Left ventricle myocardium superior (tissue), 1 donor: Measurements from ENCODE around the gene UCHL3. TPM values are rescaled to one million over a fixed set of nuclear protein-coding genes. Genes with fewer than 3 reads are reported as not detected.

ENCODE experiments used
- ATAC-seq: fragments of 200-7000 bp; cut with Tn5 transposase; one replicate; pipeline ENCODE4 v1.9.1; 2020; ENCODE audit warnings: mild to moderate bottlenecking, moderate library complexity
- DNase-seq: peaks from one replicate; pipeline ENCODE4 v3.0.0-alpha.2; 2020
- intact Hi-C: fragments of 100-400 bp; cut with micrococcal nuclease; formaldehyde crosslinking; loops from one replicate; pipeline ENCODE4 v1.11.0; 2022
- total RNA-seq: library from RNA; stranded (reverse); fragmentation: NEBNext Ultra II Directional; extraction: Animal tissue kit (Norgen Biotek cat#: 25700); gene quantifications from one replicate; pipeline ENCODE4 v1.2.1, GENCODE V29; 2021
- donor health status: DM: no; HTN: yes; CAD: no; lungs with severe emphysema.

UCHL3 gene
- total RNA-seq, 1 donor from 2014 or later = 23.7 TPM

DNA sequence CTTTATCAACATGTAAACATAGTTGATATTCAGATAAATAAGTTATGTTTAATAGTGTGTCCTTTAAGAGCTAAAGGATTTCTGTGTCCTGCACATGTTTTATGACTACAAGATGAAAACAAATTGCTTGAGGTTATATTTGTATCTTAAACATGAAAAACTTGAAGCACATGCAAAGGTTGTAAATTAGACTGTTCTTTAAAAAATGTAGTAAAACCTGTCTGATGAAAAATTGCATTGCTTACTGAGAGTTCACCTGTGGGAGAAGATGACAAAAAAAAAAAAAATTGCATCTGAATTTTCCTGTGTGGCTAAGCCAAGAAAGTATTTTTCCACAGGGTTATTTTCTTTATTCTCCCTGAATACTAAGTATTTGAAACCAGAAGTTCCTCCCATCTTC is 60.9 kb downstream of the UCHL3 start:
- no peak for DNase-seq
- no peak for ATAC-seq
- intact Hi-C loops = no loop called here

- ATAC-seq (no peak), DNase-seq (no peak)
- intact Hi-C loops = no loop called here
These were observed 62.8 kb downstream of the UCHL3 start for GRCh38 chr13:75612354-75612753.

GRCh38 chr13:75617230-75617629 is 67.6 kb downstream of the UCHL3 start:
- DNase-seq (no peak), ATAC-seq (no peak)
- intact Hi-C loops = no loop called here

- ATAC-seq (no peak), DNase-seq (no peak)
- intact Hi-C loops = no loop called here
These were observed 68.7 kb downstream of the UCHL3 start for GRCh38 chr13:75618308-75618707.

DNA sequence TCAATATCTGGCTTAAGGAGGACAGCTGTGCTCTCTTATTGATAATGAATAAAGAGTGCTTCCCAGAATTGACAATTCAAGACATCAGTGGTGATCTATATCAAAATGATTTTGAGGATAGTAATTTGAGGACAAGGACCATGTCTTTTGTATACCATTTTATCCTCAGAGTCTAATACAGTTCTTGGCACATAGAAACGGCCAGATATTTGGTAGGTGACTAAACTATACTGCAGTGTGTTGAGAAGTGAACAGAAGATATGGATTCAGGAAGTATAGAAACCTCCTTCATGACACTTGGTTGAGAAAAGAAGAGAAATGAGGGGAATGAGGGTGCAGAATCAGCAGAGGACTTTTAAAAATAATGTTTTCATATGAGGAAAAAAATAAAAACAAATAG is 70.4 kb downstream of the UCHL3 start:
- no peak for ATAC-seq
- intact Hi-C loops = no loop called here
- DNase-seq = no peak

GRCh38 chr13:75621147-75621546 is 71.6 kb downstream of the UCHL3 start:
- ATAC-seq (no peak), DNase-seq (no peak)
- intact Hi-C loops = no loop called here

- DNase-seq = no peak
- intact Hi-C loops = no loop called here
- ATAC-seq = no peak
These were observed 79.2 kb downstream of the UCHL3 start for GRCh38 chr13:75628801-75629200.

DNA sequence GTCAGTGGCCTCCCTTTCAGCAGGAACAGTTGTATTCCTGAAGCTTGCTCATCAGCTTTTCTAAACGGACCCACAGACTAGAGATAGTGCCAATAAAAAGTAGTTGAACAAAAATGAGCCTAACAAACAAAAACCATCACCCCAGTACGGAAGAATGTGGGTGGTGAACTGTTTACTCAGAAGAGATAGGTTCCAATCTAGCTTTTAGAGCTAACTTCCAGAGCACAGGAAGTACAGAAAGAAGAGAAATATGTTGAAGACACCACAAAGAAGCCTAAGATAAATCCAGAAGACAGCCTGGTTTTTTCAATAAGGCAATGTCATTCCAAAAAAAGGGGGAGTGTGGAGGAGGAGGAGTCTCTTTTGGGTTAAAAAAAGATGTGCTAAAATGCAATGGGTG is 83.7 kb downstream of the UCHL3 start:
- ATAC-seq = no peak
- intact Hi-C loops = no loop called here
- DNase-seq = no peak

GRCh38 chr13:75635101-75635827 is 85.7 kb downstream of the UCHL3 start:
- intact Hi-C loops = no loop called here
- peak; percentile 9 for ATAC-seq
- DNase-seq = peak; percentile 29

DNA sequence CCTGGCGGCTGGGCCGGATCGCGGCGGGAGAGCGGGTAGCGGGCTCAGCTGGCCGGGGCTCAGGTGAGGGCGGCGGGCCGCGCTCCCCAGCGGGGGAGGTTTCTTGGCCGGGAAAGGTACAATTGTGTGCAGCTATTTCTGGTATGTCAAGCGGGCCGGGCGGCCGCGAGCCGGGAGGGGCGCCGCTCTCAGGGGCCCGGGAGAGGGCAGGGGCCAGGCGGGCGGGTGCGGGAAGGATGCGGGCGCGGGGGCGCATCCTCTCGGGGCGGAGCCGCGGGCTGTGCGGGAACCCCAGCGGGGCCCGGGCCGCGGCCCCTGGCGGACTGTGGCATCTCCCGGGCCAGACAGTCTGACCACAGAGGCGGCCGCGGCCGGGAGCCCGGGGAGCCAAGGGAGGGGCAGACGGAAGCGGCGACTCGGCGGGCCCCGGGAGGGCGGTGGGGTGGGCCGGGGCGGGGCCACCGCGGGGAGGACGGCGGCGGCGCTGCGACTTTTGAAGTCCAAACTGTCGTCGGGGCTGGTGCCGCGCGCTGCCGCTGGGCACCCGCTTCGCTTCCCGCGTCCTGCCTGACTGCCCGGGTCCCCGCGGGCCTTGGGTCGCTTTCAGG is 86.3 kb downstream of the UCHL3 start, which contains the start of gene LMO7:
Gene LMO7 (plus strand): TSS at position 503 of the 608 bp plus-strand sequence. CDS start 328 bp downstream, outside the sequence.
- DNase-seq = peak; percentile 72
- peak; percentile 89 for ATAC-seq
- intact Hi-C loops = no loop called here

GRCh38 chr13:75636436-75637180 is 87.0 kb downstream of the UCHL3 start:
- DNase-seq (peak; percentile 25), ATAC-seq (peak; percentile 54)
- intact Hi-C loops = no loop called here

DNA sequence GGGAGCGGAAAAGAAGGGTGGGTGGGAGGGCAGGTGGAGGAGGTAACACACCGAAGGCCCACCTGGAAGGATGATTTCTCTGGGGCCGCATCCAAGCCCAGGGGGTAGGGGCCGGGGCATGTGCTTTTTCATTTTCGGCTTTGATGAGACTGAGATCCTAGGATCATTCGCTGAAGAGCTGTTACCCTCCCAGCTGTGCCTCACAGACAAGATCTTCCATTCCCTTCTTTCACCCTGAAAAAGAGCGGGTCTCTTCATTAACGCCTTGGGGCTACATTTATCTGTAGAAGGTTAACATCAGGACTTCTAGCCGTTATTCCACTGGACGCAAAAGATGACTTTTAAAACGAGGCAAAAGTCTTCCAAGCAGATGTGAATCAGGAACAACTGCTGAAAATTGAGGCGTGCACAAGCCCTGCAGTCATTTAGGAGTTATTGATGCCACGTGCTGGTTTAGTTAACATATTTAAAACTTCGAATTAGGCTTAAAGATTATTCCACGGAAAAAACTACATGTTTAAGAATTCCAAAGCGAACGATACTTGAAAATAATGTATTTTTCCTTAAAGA is 87.7 kb downstream of the UCHL3 start:
- intact Hi-C loops = no loop called here
- ATAC-seq (no peak), DNase-seq (no peak)

DNA sequence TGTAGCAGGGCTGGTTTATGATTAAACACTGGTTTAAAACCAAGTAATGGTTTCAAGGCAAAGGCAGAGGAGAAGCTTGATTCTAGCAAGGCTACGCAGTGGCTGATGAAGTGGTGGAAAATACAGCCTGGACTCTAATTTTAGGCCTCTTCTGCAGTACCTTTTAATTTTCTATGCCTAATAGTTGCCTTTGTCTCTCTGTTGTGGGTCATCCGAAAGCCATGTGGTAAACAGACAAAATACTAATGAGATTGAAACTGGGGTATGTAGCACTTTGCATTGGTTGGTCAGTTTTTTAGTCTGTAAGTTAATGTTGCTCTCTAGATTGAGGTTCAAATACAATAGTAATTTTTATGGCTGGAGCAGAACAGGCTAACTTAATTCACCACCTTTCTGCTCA is 89.9 kb downstream of the UCHL3 start:
- no peak for DNase-seq
- ATAC-seq = no peak
- intact Hi-C loops = no loop called here

- ATAC-seq (no peak), DNase-seq (no peak)
- intact Hi-C loops = no loop called here
These were observed 91.4 kb downstream of the UCHL3 start for GRCh38 chr13:75641026-75641425.

DNA sequence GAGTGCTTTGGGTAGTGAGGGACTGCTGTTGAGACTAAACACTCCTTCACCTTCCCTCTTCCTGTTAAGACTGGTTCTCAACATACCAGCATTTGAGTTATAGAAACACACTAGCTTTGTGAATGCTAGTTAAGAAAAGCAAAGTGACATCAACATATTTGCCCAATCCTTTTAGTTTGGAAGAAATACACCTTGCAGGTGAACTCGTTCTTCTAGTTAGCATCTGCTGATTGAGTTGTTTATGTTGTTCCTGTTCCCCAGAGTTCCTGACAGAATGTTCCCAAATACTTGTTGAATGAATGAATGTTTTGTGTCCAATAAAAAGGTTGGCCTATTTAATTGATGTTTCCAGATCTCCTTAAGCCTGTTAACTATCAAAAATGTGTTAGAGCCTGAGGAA is 93.6 kb downstream of the UCHL3 start:
- intact Hi-C loops = no loop called here
- DNase-seq (no peak), ATAC-seq (no peak)

- DNase-seq = no peak
- intact Hi-C loops = no loop called here
- ATAC-seq = no peak
These were observed 94.1 kb downstream of the UCHL3 start for GRCh38 chr13:75643693-75644092.

- intact Hi-C loops = no loop called here
- no peak for ATAC-seq
These were observed 95.5 kb downstream of the UCHL3 start for GRCh38 chr13:75645141-75645540.

DNA sequence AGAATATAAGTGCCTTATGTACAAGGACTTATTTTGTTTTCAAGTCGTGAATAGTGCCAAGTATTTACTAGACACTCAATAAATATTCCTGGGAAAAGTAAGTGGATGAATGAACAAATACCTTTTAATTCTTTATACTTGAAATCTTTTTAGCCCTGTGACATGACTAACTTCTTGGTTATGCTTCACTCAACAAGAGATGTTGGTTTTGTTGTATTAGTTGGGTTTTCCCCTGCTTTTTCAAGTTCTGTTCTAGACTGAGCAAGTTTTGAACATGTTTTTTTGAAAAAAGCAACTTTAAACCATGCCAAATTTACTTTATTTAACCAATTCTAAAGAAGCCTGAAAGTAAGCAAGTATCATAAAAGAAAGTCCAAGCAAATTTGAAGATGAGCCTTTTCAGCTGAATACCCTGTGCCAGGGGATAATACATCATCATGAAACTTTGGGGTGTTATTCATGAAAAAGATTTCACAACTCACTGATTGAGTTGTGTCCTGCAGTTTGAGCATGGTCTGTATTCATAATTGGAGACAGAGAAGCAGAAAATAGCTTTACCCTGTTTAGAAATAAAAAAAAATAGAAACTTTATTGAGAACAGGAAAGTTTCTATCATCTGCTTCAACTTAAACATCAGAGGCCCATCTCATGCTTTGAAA is 97.7 kb downstream of the UCHL3 start:
- DNase-seq (no peak), ATAC-seq (no peak)
- intact Hi-C loops = no loop called here

More at GRCh38 chr13:75645141-75645540, 95.5 kb downstream of the UCHL3 start:
- no peak for DNase-seq

DNA sequence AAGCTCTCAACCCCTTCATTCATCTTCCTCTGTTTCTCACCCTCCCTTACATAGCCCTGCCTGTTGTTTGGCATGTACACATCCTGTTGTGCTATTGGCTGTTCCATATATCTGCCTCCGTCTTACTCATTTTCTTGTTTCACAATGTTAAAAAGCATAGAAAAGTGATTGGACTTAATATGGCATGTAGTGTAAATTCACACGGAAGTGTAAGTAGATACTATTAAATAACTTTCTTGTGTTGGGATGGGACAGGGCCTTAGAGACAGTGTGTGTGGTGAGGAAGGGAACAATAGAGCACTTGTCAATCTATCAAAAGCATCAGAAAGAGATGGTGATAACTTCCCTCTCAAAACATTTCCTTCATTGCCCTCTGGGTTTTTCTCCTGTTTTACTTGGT is 98.9 kb downstream of the UCHL3 start:
- DNase-seq (no peak), ATAC-seq (no peak)
- intact Hi-C loops = no loop called here
